HUDEP-2 (cell line): ENCODE measurements around the gene CMSS1.

Experiments
- DNase-seq, 76 experiments: peaks; one replicate each; lab custom pipeline; 2025; ENCODE audit not compliant: unreplicated experiment in 76 of 76; lab: John Stamatoyannopoulos, UW

CMSS1 gene

DNA sequence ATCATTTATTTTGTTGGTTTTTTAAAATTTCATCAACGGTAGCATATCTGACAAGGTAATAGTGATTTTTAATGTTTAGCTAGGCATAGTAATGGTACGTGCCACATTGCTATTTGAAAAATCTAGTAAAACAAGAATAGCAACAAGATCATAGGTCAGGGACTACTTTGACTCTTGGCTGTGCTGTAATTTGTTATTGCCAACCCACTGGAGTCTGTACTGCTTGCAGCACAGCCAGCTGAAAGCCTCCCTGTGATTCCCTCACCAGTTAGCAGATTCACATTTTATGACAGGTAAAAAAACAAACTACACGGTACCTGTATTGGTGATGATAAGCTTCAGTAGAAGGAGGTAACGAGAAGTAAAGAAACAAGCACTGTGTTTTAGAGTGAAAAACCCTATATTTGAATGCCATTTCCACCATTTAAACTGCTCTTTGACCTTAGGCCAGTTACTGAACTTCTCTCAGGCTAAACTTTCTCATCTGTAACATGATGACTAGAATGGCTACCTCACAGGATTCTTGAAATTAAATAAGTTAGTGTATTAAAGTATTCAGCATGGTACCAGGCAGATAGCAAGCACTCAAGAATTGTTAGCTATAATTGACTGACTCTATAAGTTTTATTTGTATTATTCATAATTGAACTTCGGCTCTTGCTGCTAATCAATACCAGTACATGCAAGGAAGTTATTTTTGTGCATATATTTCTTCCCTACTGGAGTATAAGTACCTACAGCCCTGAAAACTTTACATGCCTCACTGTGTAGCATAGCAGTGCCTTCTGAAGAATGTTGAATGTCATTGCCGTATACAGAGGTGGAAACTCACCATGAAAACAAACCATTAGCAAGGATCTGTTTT, 280.5 kb downstream of the CMSS1 start:
- no peak for DNase-seq

GRCh38 chr3:100098784-100099070, 281.1 kb downstream of the CMSS1 start:
- DNase-seq, result no peak

DNA sequence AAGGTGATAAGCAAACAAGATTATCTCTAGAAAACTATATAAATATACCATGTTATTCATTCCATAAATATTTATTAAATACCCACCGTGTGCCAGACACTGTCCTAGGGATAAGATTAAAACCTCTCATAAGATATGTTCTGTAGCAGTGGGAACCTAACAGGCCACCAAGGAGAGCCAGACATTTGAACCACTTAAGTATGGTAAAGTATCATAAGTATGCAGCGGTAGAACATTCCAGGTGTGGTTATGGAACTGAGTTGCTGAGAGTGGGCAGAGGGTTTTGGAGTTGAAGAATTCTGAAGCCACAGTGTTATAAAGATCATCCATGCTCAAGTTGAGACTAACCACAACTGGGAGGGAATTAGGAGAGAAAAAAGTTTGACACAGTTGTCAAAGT, 282.0 kb downstream of the CMSS1 start:
- no peak for DNase-seq

GRCh38 chr3:100100425-100100824, 282.8 kb downstream of the CMSS1 start:
- no peak for DNase-seq

DNA sequence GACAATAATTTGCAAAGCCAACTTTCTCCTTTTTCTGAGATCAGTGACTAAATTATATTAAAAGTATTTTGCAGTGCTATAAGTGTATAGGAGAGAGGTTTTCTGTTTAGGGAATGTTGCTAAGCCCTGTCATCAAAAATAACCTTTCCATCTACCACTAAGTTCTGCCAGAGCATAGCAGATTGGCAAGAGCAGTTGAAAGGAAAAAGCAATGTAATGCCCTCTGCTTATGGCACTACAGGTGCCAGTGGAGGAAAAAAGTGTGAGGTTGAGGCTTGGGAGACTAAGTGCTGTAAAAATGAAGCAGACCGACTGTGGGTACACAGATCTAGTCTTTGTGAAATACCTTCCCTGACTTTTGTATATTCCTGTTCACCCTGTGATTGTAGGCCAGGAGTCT, 285.1 kb downstream of the CMSS1 start:
- no peak for DNase-seq

DNA sequence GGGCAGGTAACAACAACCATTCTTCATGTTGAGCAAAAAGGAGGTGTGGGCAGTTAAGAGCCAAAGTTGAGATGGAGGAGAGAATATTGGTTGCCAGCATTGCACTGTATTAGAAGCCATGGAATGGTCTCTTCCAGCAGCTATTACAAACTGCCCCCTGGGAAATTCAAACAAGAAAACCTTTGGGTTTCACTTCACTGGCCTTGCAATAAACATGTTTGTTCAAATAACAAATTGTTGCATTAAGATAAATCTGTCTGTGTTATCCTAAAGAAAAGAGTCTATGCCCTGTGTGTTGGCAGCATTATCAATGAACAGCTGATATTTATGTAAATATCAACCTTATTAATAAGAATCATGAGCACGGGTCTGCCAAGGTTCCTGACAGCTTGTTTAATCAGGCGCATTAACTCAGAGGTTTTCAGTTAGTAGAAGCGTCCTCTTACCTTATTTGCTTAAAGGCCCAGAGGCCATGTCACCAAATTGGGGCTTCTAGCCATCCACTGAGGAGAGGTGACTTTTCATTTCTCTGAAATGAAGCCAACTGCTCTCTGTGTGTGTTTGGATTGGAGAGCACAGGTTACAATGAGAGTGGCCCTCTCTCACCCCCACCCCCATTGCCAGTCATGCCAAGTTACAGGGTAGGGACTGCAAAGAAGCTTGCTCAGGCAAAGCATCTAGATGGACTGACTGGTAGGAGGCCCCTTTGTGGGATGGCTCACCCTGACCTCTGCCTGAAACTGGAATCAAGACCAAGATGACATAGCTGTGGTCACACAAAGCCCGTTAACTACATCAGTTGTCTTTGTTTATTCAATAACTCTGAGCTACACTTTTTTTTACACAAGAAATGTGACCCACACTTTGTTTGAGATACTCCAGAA, 286.1 kb downstream of the CMSS1 start:
- DNase-seq, result no peak

DNA sequence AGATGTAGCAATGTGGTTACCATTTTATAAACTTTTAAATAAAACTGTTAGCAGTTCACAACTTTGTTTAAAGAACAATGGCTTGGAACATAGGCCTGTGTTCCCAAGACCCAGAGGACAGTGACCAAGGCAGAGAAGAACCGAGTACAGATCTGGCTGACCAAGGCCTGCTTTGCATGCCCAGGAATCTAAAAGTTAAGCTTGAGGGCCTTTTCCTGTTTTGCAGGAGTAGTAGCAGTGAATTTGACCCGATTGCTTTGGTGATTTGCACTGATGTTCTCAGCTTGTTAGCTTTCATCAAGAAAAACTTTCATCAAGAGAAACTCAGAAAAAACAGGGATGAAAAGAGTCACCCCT, 286.8 kb downstream of the CMSS1 start:
- no peak for DNase-seq

- no peak for DNase-seq
These were observed 287.3 kb downstream of the CMSS1 start for GRCh38 chr3:100104817-100105413.

- no peak for DNase-seq
These were observed 287.8 kb downstream of the CMSS1 start for GRCh38 chr3:100105501-100105900.

DNA sequence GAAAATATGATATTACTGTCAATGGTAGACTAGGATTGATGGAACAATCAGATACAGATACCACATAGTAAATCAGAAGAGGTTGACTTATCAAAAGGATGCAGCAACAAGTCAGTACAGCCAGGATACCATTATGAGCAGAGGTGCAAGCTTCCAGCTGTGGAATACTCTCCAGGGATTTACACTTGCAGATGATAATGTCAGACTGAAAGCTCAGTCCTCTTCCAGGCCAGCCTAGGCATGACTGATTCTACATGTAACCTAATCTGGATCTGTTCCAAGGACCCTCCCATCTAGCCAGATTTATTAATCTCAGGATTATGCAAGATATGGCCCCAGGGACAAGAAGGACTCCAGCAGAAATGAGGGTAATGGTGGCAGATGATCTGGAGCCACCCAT, 288.4 kb downstream of the CMSS1 start:
- DNase-seq, result no peak

DNA sequence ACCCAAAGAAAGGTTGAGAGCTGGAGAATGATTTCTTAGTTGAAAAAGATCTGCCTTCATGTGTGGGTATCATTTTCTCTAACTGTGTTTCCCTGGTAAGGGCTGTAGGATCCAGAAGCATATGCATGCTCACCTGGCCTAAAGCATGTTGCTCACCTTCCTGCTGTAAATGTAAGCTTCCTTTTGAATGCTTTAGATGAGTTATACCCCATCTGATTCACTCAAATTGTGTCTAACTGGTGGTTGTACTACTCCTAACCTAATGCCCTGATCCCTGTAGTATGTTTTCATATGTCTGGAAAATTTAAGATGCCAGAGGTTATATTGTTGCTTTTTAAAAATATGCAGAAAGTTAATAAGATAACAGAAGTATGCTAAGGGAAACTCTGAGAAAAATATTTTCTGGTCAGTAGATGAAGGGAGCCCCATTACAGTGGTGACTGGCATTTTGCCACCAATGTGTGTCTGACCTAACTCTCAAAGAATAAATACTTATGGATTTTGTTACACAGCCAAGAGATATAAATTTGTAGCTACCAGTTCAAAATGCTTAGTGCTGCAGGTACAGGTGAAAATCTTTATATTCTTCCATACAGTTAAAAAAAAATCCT, 289.0 kb downstream of the CMSS1 start:
- DNase-seq, result no peak

- DNase-seq, result no peak
These were observed 289.7 kb downstream of the CMSS1 start for GRCh38 chr3:100107221-100107814.

DNA sequence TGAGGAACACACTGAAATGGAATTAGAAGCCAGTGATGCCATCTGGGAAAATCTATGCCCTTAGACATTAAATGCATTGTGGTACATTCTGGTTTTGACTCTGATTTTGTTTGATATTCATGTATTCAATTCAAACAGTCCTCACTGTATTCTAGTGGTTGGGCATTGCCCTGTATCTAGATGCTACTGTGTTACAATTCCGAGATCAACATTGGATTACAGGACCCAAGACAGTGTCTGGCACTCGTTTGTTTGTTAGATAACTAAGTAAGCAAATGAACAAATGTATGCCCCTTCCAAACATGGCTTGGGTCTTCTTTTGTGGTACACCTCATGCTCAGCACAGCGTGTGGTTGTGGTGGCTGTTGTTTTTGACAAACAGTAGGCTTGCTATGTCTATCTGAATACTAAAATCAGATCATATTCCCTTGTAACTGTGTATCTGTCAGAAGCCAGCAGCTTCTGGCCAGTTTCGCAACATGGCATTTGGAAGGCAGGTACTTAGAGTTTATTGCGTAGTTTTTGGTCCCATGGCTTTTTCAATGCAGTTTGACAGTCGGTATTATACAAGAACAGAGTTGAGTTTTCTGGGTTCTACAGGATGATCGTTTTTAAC, 290.9 kb downstream of the CMSS1 start:
- no peak for DNase-seq

GRCh38 chr3:100110162-100110561, 292.5 kb downstream of the CMSS1 start:
- no peak for DNase-seq

GRCh38 chr3:100111728-100112127, 294.1 kb downstream of the CMSS1 start:
- DNase-seq, result no peak

DNA sequence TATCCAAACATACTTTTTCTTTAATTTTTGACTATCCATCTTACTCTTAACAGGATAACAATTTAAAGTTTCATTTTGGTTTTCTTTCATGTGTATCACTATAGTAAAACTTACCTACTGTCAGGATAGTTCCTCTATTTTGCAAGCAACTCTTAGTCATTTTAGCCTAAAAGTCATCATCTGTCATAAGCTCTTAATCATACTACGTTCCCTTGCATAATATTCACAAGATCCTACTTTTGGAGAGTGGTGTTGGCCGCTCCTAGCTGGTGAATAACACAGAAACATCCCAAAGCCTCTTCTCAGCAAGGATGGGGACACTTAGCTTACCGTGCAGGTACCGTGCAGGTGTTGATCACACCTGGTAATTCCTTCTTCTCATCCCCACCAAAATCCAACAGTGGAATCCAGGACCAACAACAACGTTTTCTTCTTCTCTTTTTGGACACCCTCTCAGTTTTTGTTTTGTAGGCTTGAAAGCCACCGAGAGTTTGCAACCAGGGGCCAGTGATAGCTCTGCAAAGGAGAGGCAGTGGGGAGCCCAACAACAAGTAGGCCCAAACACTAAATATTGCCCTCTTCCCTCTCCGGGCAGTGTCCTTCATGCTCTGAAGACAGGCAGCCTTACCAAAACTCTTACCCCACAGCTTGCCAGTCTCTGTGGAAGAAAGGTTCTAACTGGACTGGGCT, 296.2 kb downstream of the CMSS1 start:
- no peak for DNase-seq

GRCh38 chr3:100114413-100115030, 296.9 kb downstream of the CMSS1 start, which contains the start of gene FILIP1L:
Gene FILIP1L (minus strand): TSS chr3:100114501.
- no peak for DNase-seq

DNA sequence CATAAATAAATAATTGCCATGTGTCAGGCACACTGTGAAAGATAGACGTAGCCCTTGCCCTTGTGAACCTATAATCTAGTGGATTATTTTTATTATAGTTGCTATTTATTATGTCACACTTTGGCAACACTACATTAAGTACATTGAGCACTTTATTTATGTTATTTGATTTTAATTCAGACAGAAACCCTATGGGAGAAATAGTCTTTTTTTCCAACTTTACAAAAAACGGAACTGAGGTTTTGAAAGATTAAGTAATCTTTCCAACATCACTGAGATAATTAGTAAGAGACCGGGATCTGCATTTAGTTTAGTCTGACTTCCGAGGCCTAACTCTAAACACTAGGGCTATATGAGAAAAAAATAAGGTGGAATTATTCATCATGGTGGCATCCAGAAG, 299.4 kb downstream of the CMSS1 start:
- DNase-seq, result no peak

- no peak for DNase-seq
These were observed 302.4 kb downstream of the CMSS1 start for GRCh38 chr3:100120012-100120411.
